Measurements from ENCODE around the gene MBOAT1.

MBOAT1 gene

DNA sequence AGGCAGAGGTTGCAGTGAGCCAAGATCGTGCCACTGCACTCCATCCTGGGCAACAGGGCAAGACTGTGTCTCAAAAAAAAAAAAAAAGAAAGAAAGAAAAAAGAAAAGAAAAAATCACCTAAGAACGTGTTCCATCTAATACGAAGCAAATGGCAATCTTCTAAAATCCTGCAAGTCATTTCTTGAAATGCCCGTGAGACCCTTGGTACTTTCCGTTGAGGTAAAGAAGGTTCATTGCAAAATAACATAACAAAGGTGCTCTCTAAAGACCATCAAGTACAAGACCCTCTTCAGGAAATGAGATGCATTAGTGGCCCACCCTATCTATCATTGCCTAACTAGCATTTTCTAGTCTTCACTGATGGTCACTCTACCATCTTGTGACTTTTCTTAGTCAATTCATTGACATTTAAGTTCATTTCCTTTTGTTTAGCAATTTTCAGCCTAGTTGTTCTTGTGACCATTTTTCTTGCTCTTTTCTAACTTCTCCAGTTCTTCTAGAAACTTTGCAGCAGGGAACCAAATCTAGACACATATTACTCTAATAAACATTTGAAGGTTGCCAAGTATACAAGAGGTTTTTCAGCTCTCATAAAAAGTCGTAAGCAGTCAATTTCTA is 14.0 kb downstream of the MBOAT1 start:
- H3K27ac ChIP-seq (ENCODE audit: extremely low read depth, low read depth, low read length) = no peak overlapping the region
- H3K4me1 ChIP-seq (ENCODE audit: control insufficient read depth, insufficient read depth, low read length) = peaks cover 9% of the 10 kb centered on the region
- no peaks in the 10 kb centered on the region for H3K36me3 ChIP-seq (ENCODE audit: control insufficient read depth in 2 of 2, insufficient read depth in 1 of 2, low read length in 2 of 2)
- H3K9me3 ChIP-seq (ENCODE audit: control insufficient read depth, insufficient read depth, low read depth, low read length) = no peaks in the 10 kb centered on the region
- H3K4me3 ChIP-seq (ENCODE audit: low read depth, low read length) = no peak overlapping the region
- ChIA-PET POLR2A (interaction anchor here (0.7 kb wide), 1 partner anchor 124 kb away, joined by 4 read pairs; no protein-coding TSS in a partner anchor), CTCF (no interaction called here)
- no peak for TF ChIP-seq ZNF549 (tag by site-specific recombination; IDR thresholded peaks at IDR 0.05)
- no peak for TF ChIP-seq ZNF324 (tag by site-specific recombination; IDR thresholded peaks at IDR 0.05)
- TF ChIP-seq ZNF529 (tag by site-specific recombination; IDR thresholded peaks at IDR 0.05; ENCODE audit: insufficient replicate concordance) = no peak
- TF ChIP-seq ZNF48 (tag by site-specific recombination; IDR thresholded peaks at IDR 0.05) = no peak
- TF ChIP-seq BCL11B (tag by site-specific recombination; IDR thresholded peaks at IDR 0.05; ENCODE audit: low read depth) = no peak
- no peak for TF ChIP-seq ZNF391 (tag by site-specific recombination; IDR thresholded peaks at IDR 0.05; ENCODE audit: borderline replicate concordance, low read depth)
- TF ChIP-seq, protein P1, sequence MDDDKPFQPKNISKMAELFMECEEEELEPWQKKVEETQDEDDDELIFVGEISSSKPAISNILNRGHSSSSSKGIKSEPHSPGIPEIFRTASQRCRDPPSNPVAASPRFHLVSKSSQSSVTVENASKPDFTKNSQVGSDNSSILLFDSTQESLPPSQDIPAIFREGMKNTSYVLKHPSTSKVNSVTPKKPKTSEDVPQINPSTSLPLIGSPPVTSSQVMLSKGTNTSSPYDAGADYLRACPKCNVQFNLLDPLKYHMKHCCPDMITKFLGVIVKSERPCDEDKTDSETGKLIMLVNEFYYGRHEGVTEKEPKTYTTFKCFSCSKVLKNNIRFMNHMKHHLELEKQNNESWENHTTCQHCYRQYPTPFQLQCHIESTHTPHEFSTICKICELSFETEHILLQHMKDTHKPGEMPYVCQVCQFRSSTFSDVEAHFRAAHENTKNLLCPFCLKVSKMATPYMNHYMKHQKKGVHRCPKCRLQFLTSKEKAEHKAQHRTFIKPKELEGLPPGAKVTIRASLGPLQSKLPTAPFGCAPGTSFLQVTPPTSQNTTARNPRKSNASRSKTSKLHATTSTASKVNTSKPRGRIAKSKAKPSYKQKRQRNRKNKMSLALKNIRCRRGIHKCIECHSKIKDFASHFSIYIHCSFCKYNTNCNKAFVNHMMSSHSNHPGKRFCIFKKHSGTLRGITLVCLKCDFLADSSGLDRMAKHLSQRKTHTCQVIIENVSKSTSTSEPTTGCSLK (tag by site-specific recombination; IDR thresholded peaks at IDR 0.05) = no peak
- no peak for TF ChIP-seq MZF1 (tag by site-specific recombination; IDR thresholded peaks at IDR 0.05; ENCODE audit: borderline replicate concordance)
- no peak for TF ChIP-seq FEZF1 (tag by site-specific recombination; IDR thresholded peaks at IDR 0.05)

DNA sequence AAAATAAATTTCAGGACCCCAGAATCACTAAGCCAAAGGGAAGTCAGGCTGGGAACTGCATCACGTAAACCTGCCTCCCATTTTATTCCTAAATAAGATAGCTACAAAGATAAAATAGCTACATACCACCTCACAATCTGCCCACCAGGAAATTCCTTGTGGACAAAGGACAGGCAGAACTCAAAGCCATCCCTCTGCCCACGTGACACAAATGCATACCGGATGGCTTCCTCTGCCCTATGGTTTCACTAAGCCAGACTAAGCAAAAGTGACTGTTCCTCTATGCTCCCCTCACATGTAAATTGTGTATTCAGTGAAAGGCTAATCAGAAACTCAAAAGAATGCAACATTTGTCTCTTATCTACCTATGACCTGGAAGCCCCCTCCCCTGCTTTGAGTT is 15.0 kb downstream of the MBOAT1 start:
- H3K36me3 ChIP-seq (ENCODE audit: control insufficient read depth in 2 of 2, insufficient read depth in 1 of 2, low read length in 2 of 2) = no peaks in the 10 kb centered on the region
- ChIA-PET CTCF (interaction anchor here (0.6 kb wide), 1 partner anchor 52 kb away, joined by 3 read pairs; no protein-coding TSS in a partner anchor), POLR2A (no interaction called here)
- TF ChIP-seq, protein P2, sequence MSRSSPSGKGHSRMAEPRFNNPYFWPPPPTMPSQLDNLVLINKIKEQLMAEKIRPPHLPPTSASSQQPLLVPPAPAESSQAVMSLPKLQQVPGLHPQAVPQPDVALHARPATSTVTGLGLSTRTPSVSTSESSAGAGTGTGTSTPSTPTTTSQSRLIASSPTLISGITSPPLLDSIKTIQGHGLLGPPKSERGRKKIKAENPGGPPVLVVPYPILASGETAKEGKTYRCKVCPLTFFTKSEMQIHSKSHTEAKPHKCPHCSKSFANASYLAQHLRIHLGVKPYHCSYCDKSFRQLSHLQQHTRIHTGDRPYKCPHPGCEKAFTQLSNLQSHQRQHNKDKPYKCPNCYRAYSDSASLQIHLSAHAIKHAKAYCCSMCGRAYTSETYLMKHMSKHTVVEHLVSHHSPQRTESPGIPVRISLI (tag by site-specific recombination; IDR thresholded peaks at IDR 0.05) = no peak
- TF ChIP-seq ZNF174 (tag by site-specific recombination; IDR thresholded peaks at IDR 0.05) (no peak), BCL11B (tag by site-specific recombination; IDR thresholded peaks at IDR 0.05; ENCODE audit: low read depth) (no peak), ZNF132 (tag by site-specific recombination; IDR thresholded peaks at IDR 0.05; ENCODE audit: borderline replicate concordance) (no peak), ZNF433 (tag by site-specific recombination; IDR thresholded peaks at IDR 0.05; ENCODE audit: low read depth) (no peak), KLF7 (tag by site-specific recombination; IDR thresholded peaks at IDR 0.05; ENCODE audit: borderline replicate concordance) (no peak), ZNF555 (tag by site-specific recombination; conservative IDR thresholded peaks at IDR 0.05) (no peak), ZNF416 (tag by site-specific recombination; IDR thresholded peaks at IDR 0.05) (no peak), ZNF211 (tag by site-specific recombination; IDR thresholded peaks at IDR 0.05; ENCODE audit: low read depth) (no peak)
- H3K4me3 ChIP-seq (ENCODE audit: low read depth, low read length) = no peak overlapping the region
- H3K4me1 ChIP-seq (ENCODE audit: control insufficient read depth, insufficient read depth, low read length) = peaks cover 4% of the 10 kb centered on the region
- H3K27ac ChIP-seq (ENCODE audit: extremely low read depth, low read depth, low read length) = no peak overlapping the region
- H3K9me3 ChIP-seq (ENCODE audit: control insufficient read depth, insufficient read depth, low read depth, low read length) = no peaks in the 10 kb centered on the region

DNA sequence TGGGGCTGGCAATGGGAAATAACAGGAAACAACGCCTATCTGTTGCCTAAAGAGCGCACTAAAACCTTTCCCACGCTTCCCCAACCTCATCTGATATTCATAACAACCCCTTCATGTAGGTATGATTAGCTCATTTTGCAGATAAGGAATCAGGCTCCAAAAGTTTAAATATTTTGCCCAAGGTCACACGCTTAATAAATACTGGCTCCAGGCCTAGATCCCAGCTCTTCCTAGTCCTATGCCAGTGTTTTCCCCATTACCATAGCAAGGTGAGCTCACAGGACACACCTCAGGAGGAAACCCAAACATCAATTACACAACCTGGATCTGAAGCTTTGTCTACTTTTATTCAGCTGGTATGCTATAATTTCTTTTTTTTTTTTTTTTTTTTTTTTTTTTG is 19.6 kb downstream of the MBOAT1 start:
- Histone ChIP-seq H3K9me3 (ENCODE audit: control insufficient read depth, insufficient read depth, low read depth, low read length) (no peaks in the 10 kb centered on the region), H3K36me3 (ENCODE audit: control insufficient read depth in 2 of 2, insufficient read depth in 1 of 2, low read length in 2 of 2) (no peaks in the 10 kb centered on the region), H3K27ac (ENCODE audit: extremely low read depth, low read depth, low read length) (no peak overlapping the region), H3K4me3 (ENCODE audit: low read depth, low read length) (no peak overlapping the region), H3K4me1 (ENCODE audit: control insufficient read depth, insufficient read depth, low read length) (no peaks in the 10 kb centered on the region)
- CTCF ChIA-PET = interaction anchor here (0.7 kb wide), 1 partner anchor 54 kb away, joined by 3 read pairs; no protein-coding TSS in a partner anchor
- POLR2A ChIA-PET = no interaction called here
- TF ChIP-seq, protein P3, sequence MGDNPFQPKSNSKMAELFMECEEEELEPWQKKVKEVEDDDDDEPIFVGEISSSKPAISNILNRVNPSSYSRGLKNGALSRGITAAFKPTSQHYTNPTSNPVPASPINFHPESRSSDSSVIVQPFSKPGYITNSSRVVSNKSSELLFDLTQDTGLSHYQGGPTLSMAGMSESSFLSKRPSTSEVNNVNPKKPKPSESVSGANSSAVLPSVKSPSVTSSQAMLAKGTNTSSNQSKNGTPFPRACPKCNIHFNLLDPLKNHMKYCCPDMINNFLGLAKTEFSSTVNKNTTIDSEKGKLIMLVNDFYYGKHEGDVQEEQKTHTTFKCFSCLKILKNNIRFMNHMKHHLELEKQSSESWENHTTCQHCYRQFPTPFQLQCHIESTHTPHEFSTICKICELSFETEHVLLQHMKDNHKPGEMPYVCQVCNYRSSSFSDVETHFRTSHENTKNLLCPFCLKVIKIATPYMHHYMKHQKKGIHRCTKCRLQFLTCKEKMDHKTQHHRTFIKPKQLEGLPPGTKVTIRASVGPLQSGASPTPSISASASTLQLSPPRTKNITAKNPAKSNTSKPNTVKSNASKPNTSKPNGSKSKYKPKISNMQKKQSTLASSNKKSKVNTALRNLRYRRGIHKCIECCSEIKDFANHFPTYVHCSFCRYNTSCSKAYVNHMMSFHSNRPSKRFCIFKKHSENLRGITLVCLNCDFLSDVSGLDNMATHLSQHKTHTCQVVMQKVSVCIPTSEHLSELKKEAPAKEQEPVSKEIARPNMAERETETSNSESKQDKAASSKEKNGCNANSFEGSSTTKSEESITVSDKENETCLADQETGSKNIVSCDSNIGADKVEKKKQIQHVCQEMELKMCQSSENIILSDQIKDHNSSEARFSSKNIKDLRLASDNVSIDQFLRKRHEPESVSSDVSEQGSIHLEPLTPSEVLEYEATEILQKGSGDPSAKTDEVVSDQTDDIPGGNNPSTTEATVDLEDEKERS (tag by site-specific recombination; IDR thresholded peaks at IDR 0.05) = no peak
- TF ChIP-seq ZNF510 (tag by site-specific recombination; IDR thresholded peaks at IDR 0.05; ENCODE audit: insufficient replicate concordance) (no peak), ZNF670 (tag by site-specific recombination; IDR thresholded peaks at IDR 0.05; ENCODE audit: low read depth) (no peak), ZNF239 (tag by site-specific recombination; IDR thresholded peaks at IDR 0.05) (no peak), ZNF324 (tag by site-specific recombination; IDR thresholded peaks at IDR 0.05) (no peak), ZNF112 (tag by site-specific recombination; IDR thresholded peaks at IDR 0.05) (no peak), ZXDB (tag by site-specific recombination; IDR thresholded peaks at IDR 0.05) (no peak), ZNF561 (tag by site-specific recombination; IDR thresholded peaks at IDR 0.05; ENCODE audit: borderline replicate concordance) (no peak), ZNF37A (tag by site-specific recombination; IDR thresholded peaks at IDR 0.05) (no peak)

All from HEK293 (cell line).